Measurements from ENCODE around the gene NEBL.

Gene NEBL

GRCh38 chr10:20855398-20856038 is 41.6 kb downstream of the NEBL start:
- DNase-seq, result no peak

GRCh38 chr10:20853276-20853675 is 43.8 kb downstream of the NEBL start:
- no peak for DNase-seq

- no peak for DNase-seq
These were observed 44.8 kb downstream of the NEBL start for GRCh38 chr10:20852303-20852702.

- no peak for DNase-seq
These were observed 49.6 kb downstream of the NEBL start for GRCh38 chr10:20847512-20847911.

- DNase-seq, result no peak
These were observed 50.8 kb downstream of the NEBL start for GRCh38 chr10:20846263-20846662.

GRCh38 chr10:20841419-20841818 is 55.7 kb downstream of the NEBL start:
- no peak for DNase-seq

- DNase-seq, result no peak
These were observed 57.2 kb downstream of the NEBL start for GRCh38 chr10:20839910-20840309.

GRCh38 chr10:20839141-20839540 is 58.0 kb downstream of the NEBL start:
- no peak for DNase-seq

GRCh38 chr10:20836401-20836800 is 60.7 kb downstream of the NEBL start:
- no peak for DNase-seq

- no peak for DNase-seq
These were observed 61.8 kb downstream of the NEBL start for GRCh38 chr10:20835335-20835734.

- DNase-seq, result no peak
These were observed 62.3 kb downstream of the NEBL start for GRCh38 chr10:20834825-20835224.

- no peak for DNase-seq
These were observed 74.3 kb downstream of the NEBL start for GRCh38 chr10:20822825-20823224.

- no peak for DNase-seq
These were observed 79.5 kb downstream of the NEBL start for GRCh38 chr10:20817646-20818045.

GRCh38 chr10:20817116-20817515 is 80.0 kb downstream of the NEBL start:
- DNase-seq, result no peak

- DNase-seq, result no peak
These were observed 83.0 kb downstream of the NEBL start for GRCh38 chr10:20814116-20814515.

GRCh38 chr10:20811131-20811530 is 86.0 kb downstream of the NEBL start:
- no peak for DNase-seq

- no peak for DNase-seq
These were observed 87.5 kb downstream of the NEBL start for GRCh38 chr10:20809631-20810030.

- no peak for DNase-seq
These were observed 90.6 kb downstream of the NEBL start for GRCh38 chr10:20806487-20806886.

- no peak for DNase-seq
These were observed 99.8 kb downstream of the NEBL start for GRCh38 chr10:20797290-20797689.

- no peak for DNase-seq
These were observed 101.7 kb downstream of the NEBL start for GRCh38 chr10:20795391-20795790.

GRCh38 chr10:20785174-20785573 is 111.9 kb downstream of the NEBL start:
- DNase-seq, result no peak

GRCh38 chr10:20778008-20778757 is 118.9 kb downstream of the NEBL start:
- no peak for DNase-seq

- no peak for DNase-seq
These were observed 120.6 kb downstream of the NEBL start for GRCh38 chr10:20776384-20777118.

GRCh38 chr10:20771051-20771450 is 126.1 kb downstream of the NEBL start:
- no peak for DNase-seq

Measured in NCI-H2029 (cell line).